Stimulated activated CD4-positive, alpha-beta T cell treated with anti-CD3 and anti-CD28 coated beads, Interleukin-12 subunit alpha, Interleukin-12 subunit beta, amount 100 ng/mL, for 48 hours (primary cell): ENCODE results near the gene DAGLB.
A peak's percentile ranks its signal among the peaks of the same experiment; 100 is the strongest.
"Not testable (repeated sequence)": the region's sequence is repeated elsewhere in the genome, so short reads cannot be mapped to it uniquely, and the experiment has no call there.

Source experiments
- DNase-seq, 3 donors: peaks; one replicate each; pipeline ENCODE4 v3.0.0-alpha.2; 2020; ENCODE audit warnings: low read depth in 2 of 3, low spot score in 1 of 3

The DAGLB gene

GRCh38 chr7:6447581-6448199, at the start of gene DAGLB:
DAGLB (minus strand) TSS chr7:6447954; CDS start chr7:6447842, 112 bp downstream.
- DNase-seq: peak; percentile 89 to 93 (median 92)

GRCh38 chr7:6497637-6497905, 49.8 kb upstream of the DAGLB start:
- DNase-seq: no peak

GRCh38 chr7:6496842-6497636, 49.3 kb upstream of the DAGLB start:
- DNase-seq: no peak

- no peak for DNase-seq
Observed at GRCh38 chr7:6495597-6496262, 48.0 kb upstream of the DAGLB start.

- no peak for DNase-seq
Observed at GRCh38 chr7:6494365-6494764, 46.6 kb upstream of the DAGLB start.

GRCh38 chr7:6491194-6491593, 43.4 kb upstream of the DAGLB start:
- DNase-seq: no peak

- no peak for DNase-seq
Observed at GRCh38 chr7:6489612-6490011, 41.9 kb upstream of the DAGLB start.

- no peak for DNase-seq
Observed at GRCh38 chr7:6487184-6487545, 39.4 kb upstream of the DAGLB start.

GRCh38 chr7:6486438-6487183, 38.9 kb upstream of the DAGLB start:
- no peak for DNase-seq

GRCh38 chr7:6482743-6483119, 35.0 kb upstream of the DAGLB start:
- no peak for DNase-seq

- DNase-seq: no peak
Observed at GRCh38 chr7:6482307-6482706, 34.6 kb upstream of the DAGLB start.

- no peak for DNase-seq
Observed at GRCh38 chr7:6481445-6481844, 33.7 kb upstream of the DAGLB start.

- DNase-seq: no peak
Observed at GRCh38 chr7:6480323-6480660, 32.5 kb upstream of the DAGLB start.

- DNase-seq: peak in 1 of 3 donors; percentile 10
Observed at GRCh38 chr7:6479067-6479466, 31.3 kb upstream of the DAGLB start.

- DNase-seq: no peak
Observed at GRCh38 chr7:6478186-6478585, 30.4 kb upstream of the DAGLB start.

GRCh38 chr7:6477318-6477660, 29.5 kb upstream of the DAGLB start:
- DNase-seq: no peak

GRCh38 chr7:6476596-6477317, 29.0 kb upstream of the DAGLB start:
- no peak for DNase-seq

GRCh38 chr7:6475433-6476186, 27.9 kb upstream of the DAGLB start:
- DNase-seq: no peak

GRCh38 chr7:6465862-6466261, 18.1 kb upstream of the DAGLB start:
- DNase-seq: no peak

GRCh38 chr7:6463609-6464008, 15.9 kb upstream of the DAGLB start:
- not testable (repeated sequence) for DNase-seq
